CD4-positive, alpha-beta T cell (primary cell): Measurements from ENCODE around the gene SETD1B. TPM values are rescaled to one million over a fixed set of nuclear protein-coding genes. Genes with fewer than 3 reads are reported as not detected.

ENCODE experiments used
- ATAC-seq: fragments of 200-7000 bp; cut with Tn5 transposase; one replicate; pipeline ENCODE4 v1.10.0; 2022; ENCODE audit warnings: mild to moderate bottlenecking; ENCODE audit not compliant: poor library complexity
- CTCF ChIA-PET: fragments of 350-600 bp; sonication (Branson Sonifier 250); formaldehyde crosslinking; loops from one replicate; lab custom pipeline; 2021; ENCODE audit warnings: antibody characterized with exemption, inconsistent platforms; lab: Charles Lee
- POLR2A ChIA-PET: fragments of 350-600 bp; sonication (Branson Sonifier 250); formaldehyde crosslinking; loops from one replicate; lab custom pipeline; 2021; ENCODE audit warnings: antibody characterized with exemption, inconsistent platforms; lab: Charles Lee
- DNase-seq, 14 experiments: peaks; one replicate each; pipeline ENCODE4 v3.0.0-alpha.2; 2013 to 2020; ENCODE audit warnings: mixed read lengths in 2 of 14
- H3K27ac ChIP-seq, 2 donors: one replicate each; pipeline versions ENCODE4 v1.5.1 to v1.7.0; 2013; ENCODE audit warnings: low read length in 2 of 2, low read depth in 1 of 2, mild to moderate bottlenecking in 1 of 2
- H3K27me3 ChIP-seq, 2 experiments: 1 replicate in 1 of 2; 2 replicates in 1 of 2; pipeline versions ENCODE4 v1.6.1 to v1.7.0; 2013; ENCODE audit warnings: low read length in 2 of 2, control low read depth in 1 of 2, mild to moderate bottlenecking in 1 of 2, moderate library complexity in 1 of 2; ENCODE audit not compliant: insufficient read depth in 2 of 2, control insufficient read depth in 1 of 2
- H3K36me3 ChIP-seq: one replicate; pipeline ENCODE4 v1.6.1; 2013; ENCODE audit warnings: low read length, control low read depth; ENCODE audit not compliant: insufficient read depth
- H3K4me1 ChIP-seq: one replicate; pipeline ENCODE4 v1.6.1; 2013; ENCODE audit warnings: low read length, control low read depth; ENCODE audit not compliant: insufficient read depth
- H3K4me3 ChIP-seq: one replicate; pipeline ENCODE4 v1.5.1; 2013; ENCODE audit warnings: mild to moderate bottlenecking, low read length, moderate library complexity
- H3K9me3 ChIP-seq, 2 experiments: 1 replicate in 1 of 2; 2 replicates in 1 of 2; pipeline versions ENCODE4 v1.6.1 to v1.7.0; 2013; ENCODE audit warnings: low read length in 2 of 2, mild to moderate bottlenecking in 2 of 2, control low read depth in 1 of 2, moderate library complexity in 1 of 2; ENCODE audit not compliant: control insufficient read depth in 1 of 2, insufficient read depth in 1 of 2
- H3K27ac Mint-ChIP-seq: one replicate; pipeline ENCODE4 v1.8.0; 2020; ENCODE audit warnings: mixed read lengths
- H3K27me3 Mint-ChIP-seq: one replicate; pipeline ENCODE4 v1.8.0; 2021; ENCODE audit warnings: mixed read lengths
- H3K36me3 Mint-ChIP-seq: one replicate; pipeline ENCODE4 v1.8.0; 2021; ENCODE audit warnings: low read depth, mixed read lengths
- H3K4me1 Mint-ChIP-seq: one replicate; pipeline ENCODE4 v1.8.0; 2021; ENCODE audit warnings: low read depth, mixed read lengths
- H3K4me3 Mint-ChIP-seq: one replicate; pipeline ENCODE4 v1.8.0; 2020; ENCODE audit warnings: mild to moderate bottlenecking, mixed read lengths
- H3K9me3 Mint-ChIP-seq: one replicate; pipeline ENCODE4 v1.8.0; 2020; ENCODE audit warnings: mixed read lengths
- intact Hi-C, 2 experiments: fragments of 100-400 bp; cut with DNase I in 1 of 2; cut with micrococcal nuclease in 1 of 2; formaldehyde crosslinking; loops; one replicate each; pipeline versions ENCODE4 v1.15.1 to v1.9.0; 2023 to 2025; cut with DNase I, micrococcal nuclease
- total RNA-seq, 174 experiments: library from RNA in 2 of 174; stranded (reverse) in 2 of 174; gene quantifications; one replicate each; pipeline ENCODE4 v1.2.3 and lab custom pipeline; 2021 to 2026
- TF ChIP-seq, protein P1 (sequence below): fragments of 200-600 bp; IDR thresholded peaks from one replicate; pipeline ENCODE4 v1.8.0; 2022; ENCODE audit warnings: antibody characterized with exemption, mild to moderate bottlenecking

The SETD1B gene
- total RNA-seq, 2 experiments from 2014 or later: 146 to 151 TPM

DNA sequence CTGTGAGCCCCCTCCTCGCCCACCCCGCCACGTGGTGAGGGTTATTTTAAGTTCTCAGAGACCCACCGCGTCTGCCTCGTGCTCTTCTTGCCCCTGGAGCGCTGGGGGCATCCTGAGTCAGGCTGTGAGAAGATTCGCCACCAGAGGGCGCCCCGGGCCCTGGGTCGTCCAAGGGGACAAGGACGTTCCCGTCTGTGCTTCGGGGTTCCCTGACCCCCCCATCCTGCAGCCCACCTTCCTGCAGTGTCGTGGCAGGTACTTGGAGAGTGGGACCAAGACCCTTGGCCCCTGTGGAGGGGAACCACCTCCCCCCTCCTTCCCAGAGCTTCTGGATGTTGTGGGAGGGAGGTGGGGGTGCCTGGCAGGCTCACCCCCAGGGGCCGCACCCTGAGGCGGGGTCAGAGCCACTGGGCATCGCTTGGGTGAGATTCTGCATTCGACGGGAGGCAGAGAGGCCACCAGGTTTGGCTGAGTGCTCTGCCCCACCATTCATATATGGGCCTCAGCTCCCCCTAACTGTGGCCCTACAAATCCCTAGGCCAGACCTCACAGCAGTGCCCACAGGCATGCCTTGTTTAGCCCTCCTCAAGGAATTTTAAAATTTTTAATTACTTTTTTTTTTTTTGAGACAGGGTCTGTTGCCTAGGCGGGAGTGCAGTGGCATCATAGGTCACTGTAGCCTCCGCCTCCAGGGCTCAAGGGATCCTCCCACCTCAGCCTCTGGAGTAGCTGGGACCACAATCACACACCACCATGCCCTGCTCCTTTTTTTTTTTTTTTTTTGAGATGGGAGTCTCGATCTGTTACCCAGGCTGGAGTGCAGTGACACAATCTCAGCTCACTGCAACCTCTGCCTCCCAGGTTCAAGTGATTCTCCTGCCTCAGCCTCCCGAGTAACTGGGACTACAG lies 27.4 kb upstream of the SETD1B start:
- peaks cover 23% of the 10 kb centered on the region for H3K4me1 Mint-ChIP-seq
- no peak overlapping the region for H3K4me3 Mint-ChIP-seq
- Histone ChIP-seq H3K4me1 (peaks cover 40% of the 10 kb centered on the region), H3K36me3 (peaks cover 38% of the 10 kb centered on the region), H3K27ac (peak overlapping the region in 1 of 2 donors; percentile 32), H3K4me3 (no peak overlapping the region), H3K27me3 (no peaks in the 10 kb centered on the region), H3K9me3 (no peaks in the 10 kb centered on the region)
- DNase-seq: peak; percentile 81 to 97 (median 92)
- no peaks in the 10 kb centered on the region for H3K9me3 Mint-ChIP-seq
- H3K27me3 Mint-ChIP-seq: no peaks in the 10 kb centered on the region
- intact Hi-C loops: loop anchor here (1.0 to 5.0 kb wide), 3 partner anchors 18 to 111 kb away; partner anchors contain the start of gene PSMD9 (in 1 of the 2)
- peak; percentile 77 for ATAC-seq
- peak overlapping the region; percentile 62 for H3K27ac Mint-ChIP-seq
- TF ChIP-seq, protein P1, sequence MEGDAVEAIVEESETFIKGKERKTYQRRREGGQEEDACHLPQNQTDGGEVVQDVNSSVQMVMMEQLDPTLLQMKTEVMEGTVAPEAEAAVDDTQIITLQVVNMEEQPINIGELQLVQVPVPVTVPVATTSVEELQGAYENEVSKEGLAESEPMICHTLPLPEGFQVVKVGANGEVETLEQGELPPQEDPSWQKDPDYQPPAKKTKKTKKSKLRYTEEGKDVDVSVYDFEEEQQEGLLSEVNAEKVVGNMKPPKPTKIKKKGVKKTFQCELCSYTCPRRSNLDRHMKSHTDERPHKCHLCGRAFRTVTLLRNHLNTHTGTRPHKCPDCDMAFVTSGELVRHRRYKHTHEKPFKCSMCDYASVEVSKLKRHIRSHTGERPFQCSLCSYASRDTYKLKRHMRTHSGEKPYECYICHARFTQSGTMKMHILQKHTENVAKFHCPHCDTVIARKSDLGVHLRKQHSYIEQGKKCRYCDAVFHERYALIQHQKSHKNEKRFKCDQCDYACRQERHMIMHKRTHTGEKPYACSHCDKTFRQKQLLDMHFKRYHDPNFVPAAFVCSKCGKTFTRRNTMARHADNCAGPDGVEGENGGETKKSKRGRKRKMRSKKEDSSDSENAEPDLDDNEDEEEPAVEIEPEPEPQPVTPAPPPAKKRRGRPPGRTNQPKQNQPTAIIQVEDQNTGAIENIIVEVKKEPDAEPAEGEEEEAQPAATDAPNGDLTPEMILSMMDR: peak; percentile 78
- CTCF ChIA-PET: interaction anchor here (0.8 to 5.6 kb wide), 7 partner anchors 9 to 62 kb away, joined by 3 to 104 read pairs (median 4); partner anchors contain the start of gene RHOF
- POLR2A ChIA-PET: interaction anchor here (0.5 to 33.0 kb wide), 5 partner anchors 8 to 226 kb away, joined by 3 to 1869 read pairs (median 5); partner anchors contain the start of genes RHOF, SETD1B and TMEM120B
- peaks cover 29% of the 10 kb centered on the region for H3K36me3 Mint-ChIP-seq

- peak overlapping the region; percentile 29 for H3K27ac ChIP-seq
- ATAC-seq: no peak
- DNase-seq: no peak
- intact Hi-C loops: loop anchor here in 1 of 2 experiments (5.0 kb wide), 1 partner anchor 109 kb away; the partner anchor contains the start of gene PSMD9
- peaks cover 54% of the 10 kb centered on the region for H3K4me1 ChIP-seq
- no peaks in the 10 kb centered on the region for H3K27me3 Mint-ChIP-seq
- no peak overlapping the region for H3K4me3 ChIP-seq
- H3K9me3 ChIP-seq: no peaks in the 10 kb centered on the region
- H3K27ac Mint-ChIP-seq: peak overlapping the region; percentile 71
- POLR2A ChIA-PET: interaction anchor here (33.0 kb wide), 1 partner anchor 25 kb away, joined by 1869 read pairs; the partner anchor contains the start of genes RHOF and SETD1B
- peaks cover 35% of the 10 kb centered on the region for H3K4me1 Mint-ChIP-seq
- H3K27me3 ChIP-seq: no peaks in the 10 kb centered on the region
- H3K4me3 Mint-ChIP-seq: no peak overlapping the region
- no peaks in the 10 kb centered on the region for H3K9me3 Mint-ChIP-seq
- CTCF ChIA-PET: interaction anchor here (0.9 to 5.6 kb wide), 2 partner anchors 14 to 33 kb away, joined by 4 to 104 read pairs; partner anchors contain the start of gene RHOF
- TF ChIP-seq, protein P1: no peak
- peaks cover 49% of the 10 kb centered on the region for H3K36me3 Mint-ChIP-seq
- H3K36me3 ChIP-seq: peaks cover 48% of the 10 kb centered on the region
These were observed 25.0 kb upstream of the SETD1B start for GRCh38 chr12:121778567-121779421.
